H9 (cell line): Measurements from ENCODE around the gene TMEM209. TPM values are rescaled to one million over a fixed set of nuclear protein-coding genes. Genes with fewer than 3 reads are reported as not detected.

Experiments
- DNase-seq: peaks from one replicate; pipeline ENCODE4 v3.0.0-alpha.2; 2017
- H2AFZ ChIP-seq: one replicate; pipeline ENCODE4 v1.6.1; 2013; ENCODE audit warnings: mild to moderate bottlenecking, low read length, control low read depth, moderate library complexity
- H2AK5ac ChIP-seq: 2 replicates; pipeline ENCODE4 v1.6.1; 2013; ENCODE audit warnings: low read length, control low read depth, mixed read lengths; ENCODE audit not compliant: insufficient read length
- H2BK120ac ChIP-seq: one replicate; pipeline ENCODE4 v1.6.1; 2013; ENCODE audit warnings: low read depth, mild to moderate bottlenecking, low read length, control low read depth, inconsistent platforms; ENCODE audit not compliant: poor library complexity, severe bottlenecking
- H2BK12ac ChIP-seq: 2 replicates; pipeline ENCODE4 v1.6.1; 2013; ENCODE audit warnings: low read length, control low read depth, mixed read lengths, low read depth; ENCODE audit not compliant: insufficient read length
- H2BK15ac ChIP-seq: 2 replicates; pipeline ENCODE4 v1.6.1; 2013; ENCODE audit warnings: low read depth, low read length, control low read depth
- H2BK20ac ChIP-seq: one replicate; pipeline ENCODE4 v1.6.1; 2013; ENCODE audit warnings: low read depth, mild to moderate bottlenecking, low read length, control low read depth, inconsistent platforms; ENCODE audit not compliant: poor library complexity, severe bottlenecking
- H2BK5ac ChIP-seq: 2 replicates; pipeline ENCODE4 v1.6.1; 2013; ENCODE audit warnings: low read length, control low read depth, mixed read lengths; ENCODE audit not compliant: insufficient read length
- H3K14ac ChIP-seq: 2 replicates; pipeline ENCODE4 v1.6.1; 2013; ENCODE audit warnings: low read length, control low read depth; ENCODE audit not compliant: insufficient read depth
- H3K18ac ChIP-seq: 2 replicates; pipeline ENCODE4 v1.6.1; 2013; ENCODE audit warnings: low read depth, mild to moderate bottlenecking, mixed read lengths, low read length, control low read depth; ENCODE audit not compliant: insufficient read length
- H3K23ac ChIP-seq: 2 replicates; pipeline ENCODE4 v1.6.1; 2013; ENCODE audit warnings: low read length, control low read depth, mixed read lengths, low read depth; ENCODE audit not compliant: insufficient read length
- H3K23me2 ChIP-seq: 2 replicates; pipeline ENCODE4 v1.6.1; 2013; ENCODE audit warnings: low read depth, mild to moderate bottlenecking, mixed read lengths, low read length, control low read depth; ENCODE audit not compliant: insufficient read length, poor library complexity, severe bottlenecking
- H3K27ac ChIP-seq: 2 replicates; pipeline ENCODE4 v1.5.1; 2013; ENCODE audit warnings: low read length, control low read depth, mixed read lengths, low read depth; ENCODE audit not compliant: insufficient read length
- H3K27me3 ChIP-seq: 2 replicates; pipeline ENCODE4 v1.6.1; 2013; ENCODE audit warnings: low read length, control low read depth, inconsistent platforms; ENCODE audit not compliant: insufficient read depth
- H3K4ac ChIP-seq: 2 replicates; pipeline ENCODE4 v1.6.1; 2013; ENCODE audit warnings: low read depth, mild to moderate bottlenecking, control low read depth, inconsistent platforms, low read length, moderate library complexity
- H3K4me1 ChIP-seq: 2 replicates; pipeline ENCODE4 v1.6.1; 2013; ENCODE audit warnings: low read length, control low read depth, inconsistent platforms; ENCODE audit not compliant: insufficient read depth
- H3K4me2 ChIP-seq: 2 replicates; pipeline ENCODE4 v1.6.1; 2013; ENCODE audit warnings: low read length, control low read depth, mixed read lengths; ENCODE audit not compliant: insufficient read length, insufficient read depth
- H3K56ac ChIP-seq: 2 replicates; pipeline ENCODE4 v1.6.1; 2013; ENCODE audit warnings: low read depth, mild to moderate bottlenecking, mixed read lengths, low read length, control low read depth; ENCODE audit not compliant: insufficient read length
- H3K79me1 ChIP-seq: 2 replicates; pipeline ENCODE4 v1.6.1; 2013; ENCODE audit warnings: low read depth, mild to moderate bottlenecking, moderate library complexity, low read length, control low read depth, inconsistent platforms; ENCODE audit not compliant: insufficient read depth, poor library complexity, severe bottlenecking
- H3K79me2 ChIP-seq: 2 replicates; pipeline ENCODE4 v1.6.1; 2013; ENCODE audit warnings: low read length, control low read depth, inconsistent platforms; ENCODE audit not compliant: insufficient read depth
- H3K9ac ChIP-seq: 2 replicates; pipeline ENCODE4 v1.6.1; 2013; ENCODE audit warnings: low read length, control low read depth, mixed read lengths; ENCODE audit not compliant: insufficient read length; ENCODE audit errors: extremely low read depth
- H3K9me3 ChIP-seq: one replicate; pipeline ENCODE4 v1.6.1; 2013; ENCODE audit warnings: low read depth, low read length, inconsistent platforms; ENCODE audit not compliant: control insufficient read depth
- H3T11ph ChIP-seq: one replicate; pipeline ENCODE4 v1.6.1; 2013; ENCODE audit warnings: mild to moderate bottlenecking, low read length, control low read depth, inconsistent platforms
- H4K20me1 ChIP-seq: one replicate; pipeline ENCODE4 v1.6.1; 2013; ENCODE audit not compliant: control insufficient read depth, insufficient read length, insufficient read depth
- H4K5ac ChIP-seq: 2 replicates; pipeline ENCODE4 v1.6.1; 2013; ENCODE audit warnings: low read depth, mild to moderate bottlenecking, mixed read lengths, low read length, control low read depth; ENCODE audit not compliant: insufficient read length
- H4K8ac ChIP-seq: replicated peaks from 2 replicates; pipeline ENCODE4 v1.6.1; 2013; ENCODE audit warnings: low read length, control low read depth, mixed read lengths, low read depth; ENCODE audit not compliant: insufficient read length
- H4K91ac ChIP-seq: 2 replicates; pipeline ENCODE4 v1.6.1; 2013; ENCODE audit warnings: low read depth, mild to moderate bottlenecking, moderate library complexity, mixed read lengths, low read length, control low read depth; ENCODE audit not compliant: insufficient read length
- H3K27ac Mint-ChIP-seq, 3 experiments: 2 replicates in 2 of 3; 3 replicates in 1 of 3; pipeline ENCODE4 v1.8.0; 2020 to 2021; ENCODE audit warnings: mixed read lengths in 3 of 3, mild to moderate bottlenecking in 1 of 3, moderate library complexity in 1 of 3
- H3K27me3 Mint-ChIP-seq: 2 replicates; pipeline ENCODE4 v1.8.0; 2021; ENCODE audit warnings: low read depth, mild to moderate bottlenecking, moderate library complexity, mixed read lengths
- H3K36me3 Mint-ChIP-seq, 3 experiments: 2 replicates in 2 of 3; 3 replicates in 1 of 3; pipeline ENCODE4 v1.8.0; 2020 to 2021; ENCODE audit warnings: low read depth in 3 of 3, mixed read lengths in 3 of 3; ENCODE audit not compliant: insufficient read depth in 1 of 3
- H3K4me1 Mint-ChIP-seq, 2 experiments: 2 replicates each; pipeline ENCODE4 v1.8.0; 2020; ENCODE audit warnings: mixed read lengths in 2 of 2
- H3K4me3 Mint-ChIP-seq, 2 experiments: 2 replicates in 1 of 2; 3 replicates in 1 of 2; pipeline ENCODE4 v1.8.0; 2020 to 2021; ENCODE audit warnings: mild to moderate bottlenecking in 2 of 2, mixed read lengths in 2 of 2, moderate library complexity in 1 of 2
- H3K9me3 Mint-ChIP-seq, 2 experiments: 2 replicates in 1 of 2; 3 replicates in 1 of 2; pipeline ENCODE4 v1.8.0; 2020; ENCODE audit warnings: mild to moderate bottlenecking in 2 of 2, mixed read lengths in 2 of 2, moderate library complexity in 1 of 2
- CTCF ChIP-seq: fragments of 200-600 bp; sonication (generic); conservative IDR thresholded peaks from 3 replicates; pipeline ENCODE4 v1.8.0; 2021; ENCODE audit warnings: antibody characterized with exemption, mild to moderate bottlenecking
- WGBS: extraction: QIAGEN DNeasy Blood & Tissue Kit; methylation state at CpG from one replicate; pipeline ENCODE4 v1.1.7; 2013; ENCODE audit warnings: missing lambda C conversion rate, low lambda C conversion rate, mixed read lengths; ENCODE audit not compliant: insufficient read length; ENCODE audit errors: extremely low coverage; 5-methylcytosine and 5-hydroxymethylcytosine counted together
- total RNA-seq: library from RNA; stranded (reverse); gene quantifications from 2 replicates; pipeline ENCODE4 v1.2.1, GENCODE V29; 2021

Gene TMEM209
- total RNA-seq, 1 experiment from 2014 or later: 30.8 TPM

GRCh38 chr7:130118294-130118693 lies 86.9 kb downstream of the TMEM209 start:
- no peaks in the 10 kb centered on the region for H3K79me1 ChIP-seq
- no peak overlapping the region for H2AK5ac ChIP-seq
- H2BK12ac ChIP-seq: no peak overlapping the region
- no peak overlapping the region for H3K4me3 Mint-ChIP-seq
- no peaks in the 10 kb centered on the region for H3K9me3 Mint-ChIP-seq
- no peak for DNase-seq
- no peaks in the 10 kb centered on the region for H3K79me2 ChIP-seq
- no peak overlapping the region for H2BK15ac ChIP-seq
- H3K27me3 ChIP-seq: no peaks in the 10 kb centered on the region
- H3K4ac ChIP-seq: no peak overlapping the region
- H3K4me1 ChIP-seq: no peaks in the 10 kb centered on the region
- no CpG with 5 or more reads among the region's 5 CpGs for WGBS
- H3K23me2 ChIP-seq: no peaks in the 10 kb centered on the region
- H2BK120ac ChIP-seq: no peak overlapping the region
- H3K18ac ChIP-seq: no peak overlapping the region
- no peaks in the 10 kb centered on the region for H3K27me3 Mint-ChIP-seq
- no peak overlapping the region for H4K91ac ChIP-seq
- no peak overlapping the region for H4K8ac ChIP-seq
- no peak overlapping the region for H3T11ph ChIP-seq
- no peak overlapping the region for H3K27ac ChIP-seq
- H2BK5ac ChIP-seq: no peak overlapping the region
- H3K4me1 Mint-ChIP-seq: no peaks in the 10 kb centered on the region
- H3K9me3 ChIP-seq: no peaks in the 10 kb centered on the region
- no peak overlapping the region for H3K4me2 ChIP-seq
- no peak overlapping the region for H4K5ac ChIP-seq
- H3K56ac ChIP-seq: no peak overlapping the region
- no peak for TF ChIP-seq CTCF
- no peak overlapping the region for H3K23ac ChIP-seq
- no peak overlapping the region for H3K9ac ChIP-seq
- H2AFZ ChIP-seq: no peak overlapping the region
- H3K14ac ChIP-seq: no peak overlapping the region
- H3K36me3 Mint-ChIP-seq: peaks cover 3 to 23% (median 20%) of the 10 kb centered on the region in 3 experiments; a peak in 5 of 7 replicates
- peak overlapping the region in 2 of 3 experiments; percentile 39 to 62; a peak in 3 of 7 replicates for H3K27ac Mint-ChIP-seq
- no peak overlapping the region for H2BK20ac ChIP-seq
- H4K20me1 ChIP-seq: no peaks in the 10 kb centered on the region
